GM21619 (cell line): ENCODE data around the gene LSM8.
A peak's percentile ranks its signal among the peaks of the same experiment; 100 is the strongest.
"Not testable (repeated sequence)": the region's sequence is repeated elsewhere in the genome, so short reads cannot be mapped to it uniquely, and the experiment has no call there.

Source experiments
- ATAC-seq: cut with Tn5 transposase; IDR thresholded peaks from one replicate; pipeline ENCODE4 v1.9.1; 2021; ENCODE audit not compliant: unreplicated experiment

The LSM8 gene

GRCh38 chr7:118183786-118184564 is at the start of gene LSM8:
Gene LSM8, plus strand, starts transcription at chr7:118184164. Its CDS starts 60 bp downstream, at chr7:118184224.
- peak; percentile 98 for ATAC-seq

DNA sequence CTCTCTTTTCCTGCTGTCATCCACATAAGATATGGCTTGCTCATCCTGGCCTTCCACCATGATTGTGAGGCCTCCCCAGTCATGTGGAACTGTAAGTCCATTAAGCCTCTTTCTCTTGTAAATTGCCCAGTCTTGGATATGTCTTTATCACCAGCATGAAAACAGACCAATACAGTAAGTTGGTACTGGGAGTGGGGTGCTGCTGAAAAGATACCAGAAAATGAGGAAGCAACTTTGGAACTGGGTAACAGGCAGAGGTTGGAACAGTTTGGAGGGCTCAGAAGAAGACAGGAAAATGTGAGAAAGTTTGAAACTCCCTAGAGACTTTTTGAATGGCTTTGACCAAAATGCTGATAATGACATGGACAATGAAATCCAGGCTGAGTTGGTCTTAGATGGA is 49.5 kb upstream of the LSM8 start:
- not testable (repeated sequence) for ATAC-seq

DNA sequence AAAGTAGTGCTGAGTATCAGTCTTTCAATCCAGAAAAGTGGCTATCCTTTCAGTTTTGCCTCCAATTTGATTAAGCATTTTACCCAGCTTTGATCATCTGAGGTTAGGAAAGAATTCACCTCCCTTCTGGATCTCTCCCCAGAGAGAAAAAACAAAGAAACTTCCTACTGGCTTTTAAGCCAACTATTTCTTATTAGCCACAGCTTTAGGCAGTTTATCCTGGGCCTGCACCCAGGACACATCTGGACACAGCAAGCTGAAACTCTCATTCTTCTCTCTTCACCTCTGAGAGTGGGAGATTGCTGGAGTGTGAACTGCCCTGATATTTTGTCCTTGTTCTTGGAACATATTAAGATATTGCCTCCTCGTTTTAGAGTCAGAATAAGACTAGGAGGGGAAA is 43.5 kb upstream of the LSM8 start:
- no peak for ATAC-seq

DNA sequence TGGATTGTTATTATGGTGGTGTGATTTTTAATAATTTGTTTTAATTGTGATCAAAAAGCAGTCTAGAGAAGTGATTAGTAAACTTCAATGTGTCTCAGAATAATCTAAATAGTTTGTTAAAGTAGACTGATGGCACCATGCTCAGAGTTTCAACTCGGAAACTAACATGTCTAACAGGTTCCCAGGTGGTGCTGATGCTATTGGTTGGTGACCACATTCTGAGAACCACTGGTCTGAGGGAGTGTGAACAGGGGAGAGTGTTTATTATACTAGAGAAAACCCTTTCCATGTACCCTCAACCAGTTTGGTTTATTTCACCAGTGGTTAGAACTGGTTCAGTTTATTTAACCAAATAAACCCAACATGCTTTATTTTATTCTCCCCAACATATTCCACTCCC is 42.0 kb upstream of the LSM8 start:
- no peak for ATAC-seq

DNA sequence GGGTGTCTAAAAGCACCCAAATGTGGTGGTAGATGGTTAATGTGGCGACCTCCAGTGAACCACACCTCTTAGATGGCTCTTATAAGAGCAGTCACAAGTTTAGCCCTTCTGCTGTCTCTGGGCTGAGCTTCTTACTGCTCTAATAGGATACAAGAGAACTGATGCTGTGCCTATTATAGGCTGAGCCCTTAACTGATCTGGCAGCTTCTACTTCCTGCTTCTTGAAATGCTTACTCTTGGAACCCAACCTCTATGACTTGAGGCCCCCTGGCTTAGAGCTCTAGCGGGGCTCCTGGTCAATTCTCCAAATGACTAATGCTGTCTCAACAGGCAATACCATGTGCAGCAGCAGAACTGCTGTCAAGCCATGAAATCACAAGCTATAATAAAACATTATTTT is 35.0 kb upstream of the LSM8 start:
- no peak for ATAC-seq

- no peak for ATAC-seq
Observed at GRCh38 chr7:118149394-118149793, 34.6 kb upstream of the LSM8 start.

DNA sequence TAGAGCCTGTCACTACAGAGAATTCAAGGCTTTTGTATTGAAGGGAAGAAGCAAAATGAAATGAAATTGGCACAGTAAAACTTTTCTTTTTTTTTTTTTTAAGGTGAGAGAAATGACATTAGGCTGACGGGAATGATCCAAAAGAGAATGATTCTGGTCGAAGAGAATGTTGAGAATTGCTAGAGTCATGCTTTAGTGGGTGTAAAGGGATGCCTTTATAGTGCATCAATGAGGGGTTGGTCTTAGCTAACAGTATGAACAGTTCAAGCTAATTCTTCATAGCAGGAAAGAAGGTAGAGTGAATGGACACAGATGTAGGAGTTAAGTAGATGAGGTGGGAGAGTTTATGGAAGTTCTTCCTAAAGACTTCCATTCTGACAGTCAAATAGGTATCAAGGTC is 32.3 kb upstream of the LSM8 start:
- ATAC-seq: no peak

DNA sequence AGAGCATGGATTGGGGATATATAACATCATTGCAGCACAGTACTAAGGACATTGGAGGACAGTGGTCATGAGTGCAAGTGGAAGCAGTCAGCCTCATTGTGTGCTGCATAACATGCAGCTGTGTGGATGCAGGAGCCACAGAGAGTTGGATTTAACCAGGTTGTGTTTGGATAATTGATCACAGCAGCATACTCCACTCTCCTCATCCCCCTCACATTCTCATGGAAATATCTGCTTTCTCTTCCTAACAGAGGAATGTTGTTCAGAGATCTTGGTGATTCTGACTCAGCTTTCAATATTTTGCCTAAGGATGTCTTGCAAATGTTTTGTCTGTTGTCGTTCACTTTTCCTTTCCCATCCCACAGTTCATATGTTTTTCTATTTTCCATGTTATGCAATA is 31.8 kb upstream of the LSM8 start:
- no peak for ATAC-seq

- no peak for ATAC-seq
Observed at GRCh38 chr7:118152654-118153053, 31.3 kb upstream of the LSM8 start.

DNA sequence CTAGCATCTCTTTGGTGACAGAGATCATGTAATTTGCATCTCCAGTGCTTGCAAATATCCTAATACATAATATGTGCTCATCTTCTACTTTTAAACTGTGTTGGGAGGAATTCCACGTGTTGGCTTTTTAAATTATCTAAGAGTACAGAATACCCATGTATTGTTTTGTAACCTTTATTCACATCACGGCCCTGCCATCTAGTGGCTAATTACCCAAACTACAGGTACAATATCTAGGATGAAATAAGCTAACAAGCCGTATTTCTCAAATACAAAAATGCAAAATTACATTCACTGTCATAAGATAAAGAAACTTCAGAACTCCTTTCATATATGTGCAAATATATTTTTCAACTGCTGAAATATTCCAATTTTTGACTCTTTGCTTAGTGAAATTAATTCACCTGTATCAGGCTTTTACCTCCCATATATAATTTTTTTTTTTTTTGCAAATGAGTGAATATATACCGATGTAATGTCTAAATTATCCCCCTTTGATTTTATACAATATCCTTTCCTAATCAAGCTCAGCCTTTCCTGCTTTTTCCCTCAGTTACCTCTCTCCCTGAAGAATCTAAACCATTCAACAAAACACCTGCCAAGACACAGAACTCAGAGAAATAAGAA is 30.3 kb upstream of the LSM8 start:
- ATAC-seq: no peak

- ATAC-seq: no peak
Observed at GRCh38 chr7:118158766-118159165, 25.2 kb upstream of the LSM8 start.

DNA sequence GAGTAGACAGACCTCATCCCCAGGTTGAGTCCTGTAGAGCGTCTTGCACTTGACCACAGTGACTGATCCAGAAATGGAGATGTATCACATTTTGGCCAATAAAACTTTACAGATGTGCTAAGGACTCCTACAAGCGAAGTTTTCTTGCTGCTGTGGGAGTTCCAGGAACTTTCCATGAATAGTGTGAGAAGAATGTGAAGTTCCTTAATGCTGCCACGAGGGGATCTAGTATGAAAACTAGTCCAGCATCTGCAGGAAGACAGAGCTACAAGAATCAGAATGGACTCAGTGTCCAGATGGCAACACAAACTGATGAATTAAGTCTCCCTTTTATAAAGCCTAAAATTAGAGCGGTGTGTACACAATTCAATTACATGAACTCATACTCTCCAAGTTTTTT is 14.8 kb upstream of the LSM8 start:
- ATAC-seq: no peak

DNA sequence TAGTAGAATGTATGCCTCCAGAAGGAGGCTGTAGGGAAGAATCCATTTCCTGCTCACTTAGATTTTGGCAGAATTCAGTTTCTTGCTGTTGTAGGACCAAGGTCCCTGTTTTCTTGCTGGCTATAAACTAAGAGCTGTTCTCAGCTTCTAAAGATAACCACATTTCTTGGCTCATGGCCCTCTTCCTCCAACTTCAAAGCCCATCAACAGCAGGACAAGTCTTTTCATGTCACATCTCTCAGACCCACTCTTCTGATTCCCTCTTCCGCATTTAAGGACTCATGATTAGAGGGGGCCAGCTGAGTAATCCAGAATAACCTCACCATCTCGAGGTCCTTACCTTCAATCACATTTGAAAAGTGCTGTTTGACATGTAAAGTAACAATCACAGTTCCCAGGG is 8.2 kb upstream of the LSM8 start:
- ATAC-seq: no peak

DNA sequence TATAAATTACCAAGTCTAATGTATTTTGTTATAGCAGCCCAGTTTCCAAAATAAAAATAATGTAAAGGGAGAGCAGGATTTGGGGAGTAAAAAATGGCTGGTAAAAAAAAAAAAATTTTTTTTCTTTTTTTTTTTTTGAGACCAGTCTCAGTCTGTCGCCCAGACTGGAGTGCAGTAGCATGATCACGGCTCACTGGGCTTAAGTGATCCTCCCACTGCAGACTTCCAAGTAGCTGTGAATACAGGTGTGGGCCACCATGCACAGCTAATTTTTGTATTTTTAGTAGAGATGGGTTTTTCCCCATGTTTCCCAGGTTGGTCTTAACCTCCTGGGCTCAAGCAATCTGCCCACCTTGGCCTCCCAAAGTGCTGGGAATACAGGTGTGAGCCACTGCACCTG is 4.8 kb upstream of the LSM8 start:
- no peak for ATAC-seq

GRCh38 chr7:118182593-118183427 is 1.2 kb upstream of the LSM8 start:
- no peak for ATAC-seq

DNA sequence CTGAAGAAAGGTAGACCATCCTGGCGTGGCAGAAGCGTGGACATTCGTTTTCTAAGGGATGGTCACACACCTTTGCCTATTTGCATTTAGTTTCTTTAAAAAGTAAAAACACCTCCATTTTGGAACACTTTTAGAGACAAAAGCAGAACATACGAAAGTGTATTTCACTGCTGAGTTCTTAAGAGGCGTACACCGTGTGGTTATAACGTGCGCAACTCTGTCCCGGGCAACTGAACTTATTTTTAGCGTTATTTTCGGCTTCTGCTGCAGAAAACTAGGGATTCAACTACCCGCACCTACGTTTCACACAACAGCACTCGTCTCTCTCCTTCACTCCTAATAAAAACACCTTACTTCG is 557 bp upstream of the LSM8 start:
- peak; percentile 0 for ATAC-seq

DNA sequence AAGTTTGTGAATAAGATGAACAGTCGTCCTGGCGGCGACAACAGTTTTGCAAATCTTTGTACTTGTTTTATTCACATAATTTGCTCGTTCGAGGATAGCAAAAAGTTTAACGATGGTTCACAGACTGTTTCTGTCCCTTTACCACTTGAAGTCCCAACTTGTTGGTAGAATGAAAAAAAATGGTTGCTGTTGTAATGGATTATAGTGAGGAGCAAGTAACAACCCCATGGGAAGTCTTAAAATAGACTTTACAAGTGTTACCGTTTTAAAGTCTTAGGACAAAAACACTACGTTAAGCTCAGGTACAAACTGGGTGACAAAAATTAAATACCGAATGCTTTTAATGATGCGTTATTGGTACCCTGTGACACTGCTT is 589 bp downstream of the LSM8 start:
- no peak for ATAC-seq

DNA sequence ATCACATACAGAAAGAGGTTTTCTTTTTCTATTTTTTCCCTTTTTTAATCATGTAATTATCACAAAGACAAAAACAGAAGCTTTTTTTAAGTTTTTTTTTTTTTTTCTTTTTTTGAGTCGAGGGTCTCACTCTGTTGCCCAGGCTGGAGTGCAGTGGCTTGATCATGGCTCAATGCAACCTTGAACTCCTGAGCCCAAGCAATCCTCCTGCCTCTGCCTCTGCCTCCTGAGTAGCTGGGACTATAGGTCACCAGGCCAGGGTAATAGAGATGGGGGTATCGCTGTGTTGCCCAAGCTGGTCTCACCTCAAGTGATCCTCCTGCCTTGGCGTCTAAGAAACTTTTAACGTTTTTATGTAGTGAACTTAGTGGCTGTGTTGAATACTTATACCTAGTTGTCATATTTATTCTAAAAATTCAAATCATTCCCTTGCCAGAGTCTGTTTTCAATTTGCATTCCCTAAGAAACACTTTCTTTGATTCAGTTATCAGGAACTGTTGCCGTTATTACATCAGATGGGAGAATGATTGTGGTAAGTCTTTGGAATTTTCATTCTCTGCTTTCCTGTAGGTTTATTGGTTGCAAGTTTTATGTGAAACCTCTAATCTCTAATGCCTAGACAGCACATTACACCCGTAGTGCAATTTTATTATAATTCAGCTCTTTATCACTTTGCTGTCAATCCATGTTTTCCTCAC is 1.3 kb downstream of the LSM8 start:
- ATAC-seq: no peak

DNA sequence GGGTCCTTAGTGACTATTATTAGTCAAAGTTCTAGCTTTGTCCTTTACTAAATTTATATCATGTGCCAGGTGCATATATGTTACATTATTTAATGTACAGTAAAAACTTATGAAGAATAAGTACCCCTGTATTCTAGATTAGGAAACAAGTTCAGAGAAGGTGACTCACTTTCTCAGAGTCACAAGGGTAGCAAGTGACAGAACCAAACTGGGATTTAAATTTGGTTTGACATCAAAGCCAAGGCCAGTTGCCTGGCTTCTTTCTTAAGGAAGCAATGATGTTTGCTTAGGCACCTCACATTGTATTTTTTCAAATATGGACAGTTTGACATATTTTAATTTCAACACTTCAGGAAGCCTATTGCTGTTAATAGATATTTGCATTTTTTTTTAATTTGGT is 2.5 kb downstream of the LSM8 start:
- ATAC-seq: no peak

- no peak for ATAC-seq
Observed at GRCh38 chr7:118194571-118194970, 10.6 kb downstream of the LSM8 start.

- ATAC-seq: peak; percentile 79
Observed at GRCh38 chr7:118195837-118196474, 12.0 kb downstream of the LSM8 start.
